ENCODE results near the gene CACNG8.

The CACNG8 gene

DNA sequence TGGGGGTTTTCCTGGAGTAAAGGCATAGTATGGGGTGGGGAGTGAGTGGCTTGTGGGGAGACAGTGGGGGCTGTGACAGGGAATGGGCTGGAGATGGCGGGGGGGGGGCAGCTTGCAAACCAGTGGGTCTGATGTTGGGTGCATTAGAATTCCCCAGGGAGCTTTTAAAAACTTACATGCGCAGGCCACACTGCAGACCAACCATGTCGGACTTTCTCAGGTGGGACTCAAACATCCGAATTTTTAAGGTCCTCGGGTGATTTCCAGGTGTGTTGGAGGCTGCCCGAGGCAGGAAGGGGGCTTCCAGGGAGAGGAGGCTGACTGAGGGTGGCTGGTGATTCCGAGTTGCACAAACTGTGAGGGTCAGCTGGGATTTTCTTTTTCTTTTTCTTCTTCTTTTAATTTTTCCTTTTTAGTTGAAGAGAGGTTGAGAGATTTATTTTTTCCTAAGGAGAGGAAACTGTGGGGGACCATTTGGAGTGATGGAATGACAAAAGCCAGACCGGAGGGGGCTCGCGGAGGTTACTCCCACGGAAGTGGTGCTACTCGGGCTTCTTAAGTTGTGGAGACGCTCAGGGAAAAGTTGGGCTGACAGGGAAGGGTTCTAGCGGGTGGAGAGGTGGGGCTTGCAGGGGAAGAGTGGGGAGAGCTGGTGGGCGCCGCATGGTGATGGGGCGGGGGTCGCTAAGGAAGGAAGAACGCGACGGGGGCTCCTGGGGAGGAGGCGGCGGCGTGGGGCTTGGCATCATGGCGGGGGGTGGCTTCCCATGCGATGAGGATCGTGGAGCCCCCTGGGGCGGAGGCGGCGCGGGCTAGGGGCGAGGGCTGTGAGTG is 997 bp upstream of the CACNG8 start:
- DNase-seq (ENCODE audit: low spot score): peak; percentile 49

DNA sequence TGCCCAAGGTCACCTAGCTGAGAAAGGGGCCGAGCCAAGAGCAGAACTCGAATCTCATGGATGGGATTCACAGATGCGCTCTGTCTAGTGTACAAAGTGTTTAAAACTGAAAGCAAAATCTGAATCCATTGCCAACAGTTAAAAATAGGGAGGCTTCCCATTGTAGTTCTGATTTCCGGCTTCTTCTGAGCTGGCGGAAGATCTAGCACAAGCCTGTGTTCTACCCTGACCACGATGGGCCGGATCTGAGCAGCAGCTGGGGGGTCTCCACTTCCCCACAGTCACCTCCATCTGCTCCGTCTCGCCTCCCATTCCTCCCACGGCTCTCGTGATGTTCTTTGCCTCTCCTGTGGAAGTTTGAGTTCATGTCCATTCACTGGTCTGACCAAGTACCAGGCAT is 2.4 kb downstream of the CACNG8 start:
- DNase-seq (ENCODE audit: low spot score): no peak

DNA sequence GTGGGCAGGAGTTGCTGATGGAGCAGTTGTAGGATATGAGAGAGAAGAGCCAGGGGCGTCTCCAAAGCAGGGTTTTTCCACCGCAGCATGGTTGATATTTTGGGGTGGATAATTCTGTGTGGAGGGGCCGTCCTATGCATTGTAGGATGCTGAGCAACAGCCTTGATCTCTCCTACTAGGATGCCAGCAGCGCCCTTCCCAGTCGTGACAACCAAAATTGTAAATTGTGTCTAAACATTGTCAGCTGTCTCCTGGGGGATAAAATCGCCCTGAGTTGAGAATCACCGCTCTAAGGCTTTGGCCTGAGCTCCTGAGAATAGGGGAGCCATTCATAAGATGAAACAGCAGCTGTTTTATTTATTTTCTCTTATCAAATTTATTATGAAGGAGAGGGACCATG is 4.2 kb downstream of the CACNG8 start:
- no peak for DNase-seq (ENCODE audit: low spot score)

DNA sequence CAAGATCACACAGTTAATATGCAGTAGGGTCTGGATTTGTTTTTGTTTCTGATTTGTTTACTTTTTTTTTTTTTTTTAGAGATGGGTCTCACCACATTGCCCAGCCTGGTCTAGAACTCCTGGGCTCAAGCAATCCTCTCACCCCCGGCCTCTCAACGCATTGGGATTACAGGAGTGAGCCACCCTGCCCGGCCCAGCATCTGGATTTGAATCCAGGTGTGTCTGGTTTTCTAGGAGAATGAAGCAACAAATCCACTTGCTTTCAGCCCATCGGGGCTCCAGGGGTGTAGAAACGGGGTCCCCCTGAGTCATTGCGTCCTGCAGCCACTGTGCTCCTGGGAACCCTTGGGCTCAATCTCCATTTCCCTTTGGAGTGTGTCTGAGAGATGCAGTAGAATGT is 6.6 kb downstream of the CACNG8 start:
- no peak for DNase-seq (ENCODE audit: low spot score)

DNA sequence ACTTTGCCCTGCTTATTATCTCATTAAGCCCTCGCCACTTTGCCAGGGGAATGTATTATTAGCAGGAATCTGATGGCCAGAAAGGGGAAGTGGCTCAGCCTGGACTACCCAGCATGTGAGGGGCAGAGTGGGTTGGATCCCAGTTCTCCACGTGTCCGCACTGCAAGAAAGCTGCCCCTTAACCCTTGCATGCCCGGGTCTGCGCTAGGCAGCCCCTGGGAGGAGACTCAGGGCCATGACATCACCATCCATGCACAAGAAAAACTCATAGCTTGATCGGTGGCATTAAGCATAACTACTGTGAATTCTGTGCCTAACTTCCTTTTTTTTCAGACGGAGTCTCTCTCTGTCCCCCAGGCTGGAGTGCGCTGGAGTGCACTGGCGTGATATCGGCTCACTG is 8.9 kb downstream of the CACNG8 start:
- no peak for DNase-seq (ENCODE audit: low spot score)

DNA sequence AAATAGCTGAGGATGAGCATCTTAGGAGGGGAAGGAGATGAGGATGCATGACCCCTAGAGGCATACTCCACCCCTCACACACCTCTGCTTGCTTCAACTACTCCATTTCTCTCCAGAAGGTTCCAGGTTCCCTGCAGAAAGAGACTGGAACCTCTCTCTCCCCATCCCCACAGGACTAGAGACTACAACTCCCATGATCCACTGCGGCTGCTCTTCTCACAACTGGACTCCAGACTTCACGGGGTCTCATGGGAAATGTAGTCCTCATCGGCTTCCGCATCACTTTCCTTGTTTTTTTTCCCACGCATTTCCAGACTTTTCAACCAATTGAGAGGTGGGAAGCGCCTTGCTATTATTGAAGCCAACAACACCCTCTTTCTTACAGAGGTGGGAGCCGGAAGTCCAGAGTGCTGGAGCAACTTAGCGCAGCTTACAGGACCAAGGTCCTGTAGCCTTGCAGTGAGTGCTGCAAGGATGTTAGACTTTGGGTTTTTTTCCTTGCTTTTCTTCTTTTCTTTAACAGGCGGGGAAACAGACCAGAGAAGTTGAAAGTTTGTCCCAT is 14.8 kb downstream of the CACNG8 start:
- DNase-seq (ENCODE audit: low spot score): peak; percentile 78

DNA sequence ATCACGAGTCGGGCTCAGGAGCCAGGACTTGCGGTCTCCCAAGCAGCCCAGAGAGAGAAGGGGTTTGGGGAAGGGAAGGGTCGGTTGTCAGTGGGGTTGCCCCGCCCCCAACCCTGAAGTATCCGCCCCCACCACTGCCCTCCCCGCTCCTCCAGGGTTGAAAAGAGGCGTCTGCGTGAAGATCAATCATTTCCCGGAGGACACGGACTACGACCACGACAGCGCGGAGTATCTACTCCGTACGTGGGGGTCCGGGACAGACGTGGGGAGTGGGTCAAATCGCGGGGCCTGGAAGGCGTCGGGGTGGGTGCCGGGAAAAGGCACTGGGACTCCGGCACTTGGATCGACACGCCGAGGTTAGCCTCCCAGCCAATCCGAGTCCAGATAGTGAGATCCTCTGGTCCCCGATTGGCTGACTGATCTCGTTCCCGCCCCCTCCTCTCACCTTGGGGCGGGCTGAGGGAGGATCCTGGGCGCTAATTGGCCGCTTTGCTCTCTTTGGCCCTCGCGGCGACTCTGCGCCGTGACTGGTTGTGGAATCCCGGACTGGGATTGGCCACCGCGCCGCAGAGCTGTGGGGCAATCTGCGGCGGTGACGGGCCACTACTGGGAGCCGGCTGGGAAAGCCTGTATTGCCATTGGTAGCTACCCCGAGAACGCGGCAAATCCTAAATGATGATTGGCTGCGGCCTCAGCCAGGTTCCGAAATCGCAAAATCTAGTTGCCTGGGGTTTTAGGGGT is 15.4 kb downstream of the CACNG8 start:
- peak; percentile 96 for DNase-seq (ENCODE audit: low spot score)

DNA sequence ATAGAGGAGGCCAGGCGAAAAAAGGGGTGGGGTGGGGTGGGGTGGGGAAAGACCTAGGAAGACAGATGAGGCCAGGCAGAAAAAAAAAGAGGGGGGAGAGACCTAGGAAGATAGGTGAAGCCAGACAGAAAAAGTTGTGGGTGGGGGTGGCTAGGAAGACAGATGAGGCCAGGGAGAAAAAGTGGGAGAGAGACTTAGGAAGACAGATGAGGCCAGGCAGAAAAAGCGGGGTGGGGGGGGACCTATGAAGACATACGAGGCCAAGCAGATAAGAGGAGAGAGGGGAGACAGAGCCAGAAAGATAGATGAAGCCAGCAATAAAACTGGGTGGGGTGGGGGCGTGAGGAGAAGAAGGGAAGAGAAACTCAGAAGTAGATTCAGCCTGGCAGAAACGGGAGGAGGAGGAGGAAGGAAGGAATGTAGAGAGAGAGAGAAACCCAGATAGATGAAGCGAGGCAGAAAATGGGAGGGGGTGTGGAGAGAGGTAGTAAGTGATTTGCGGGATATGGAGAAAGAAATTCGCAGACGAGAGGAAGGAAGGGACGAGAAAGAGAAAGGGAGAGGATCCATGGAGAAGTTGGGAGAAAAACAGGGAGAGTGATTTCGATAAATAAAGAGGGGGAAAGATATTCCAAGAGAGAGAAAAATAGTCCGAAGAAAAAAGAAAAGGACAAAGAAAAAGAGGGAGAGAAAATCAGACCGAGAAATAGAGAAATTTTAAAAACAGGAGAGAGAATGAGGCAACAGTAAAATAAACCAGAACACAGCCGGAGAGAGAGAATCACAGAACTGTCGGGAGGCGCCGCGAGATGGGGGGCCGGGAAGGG is 16.5 kb downstream of the CACNG8 start:
- no peak for DNase-seq (ENCODE audit: low spot score)

DNA sequence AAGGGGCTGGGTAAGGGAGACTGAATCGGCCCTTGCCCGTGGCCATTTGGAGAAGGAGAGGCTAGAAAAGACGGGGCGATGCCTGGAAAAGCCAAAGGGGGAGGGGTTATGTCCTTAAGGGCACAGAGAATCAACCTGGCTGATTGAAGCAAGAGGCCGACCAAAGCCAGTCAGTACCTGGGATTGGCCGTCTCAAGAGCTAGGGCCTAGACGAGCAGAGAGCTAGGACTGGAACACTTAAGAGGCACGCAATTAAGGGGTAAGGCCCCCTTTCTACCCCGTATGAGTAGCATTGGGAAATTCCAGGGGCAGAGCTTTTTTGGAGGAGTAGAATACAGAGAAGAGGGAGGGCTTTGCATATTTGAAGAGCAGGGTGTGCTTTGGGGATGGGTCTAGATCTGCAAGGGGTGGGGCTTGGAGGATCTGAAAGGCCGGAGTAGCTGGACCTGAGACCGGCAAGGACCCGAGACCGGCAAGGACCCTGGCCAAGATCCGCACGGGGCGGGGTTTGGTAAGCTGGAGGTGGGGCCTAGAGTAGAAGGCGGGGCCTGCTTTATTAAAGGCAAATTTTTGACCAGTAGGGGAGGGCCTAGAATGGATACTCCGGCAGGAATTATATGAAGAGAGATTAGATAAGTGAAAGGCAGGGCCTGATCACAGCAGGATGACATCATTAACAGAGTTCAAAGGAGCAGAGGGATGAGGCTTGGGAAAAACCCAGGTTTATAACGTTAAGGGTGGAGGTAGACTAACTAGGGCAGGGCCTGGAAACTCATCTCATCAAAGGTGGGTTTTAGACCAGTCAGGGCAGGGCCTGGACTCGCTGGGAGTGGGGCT is 18.0 kb downstream of the CACNG8 start:
- peak; percentile 77 for DNase-seq (ENCODE audit: low spot score)

DNA sequence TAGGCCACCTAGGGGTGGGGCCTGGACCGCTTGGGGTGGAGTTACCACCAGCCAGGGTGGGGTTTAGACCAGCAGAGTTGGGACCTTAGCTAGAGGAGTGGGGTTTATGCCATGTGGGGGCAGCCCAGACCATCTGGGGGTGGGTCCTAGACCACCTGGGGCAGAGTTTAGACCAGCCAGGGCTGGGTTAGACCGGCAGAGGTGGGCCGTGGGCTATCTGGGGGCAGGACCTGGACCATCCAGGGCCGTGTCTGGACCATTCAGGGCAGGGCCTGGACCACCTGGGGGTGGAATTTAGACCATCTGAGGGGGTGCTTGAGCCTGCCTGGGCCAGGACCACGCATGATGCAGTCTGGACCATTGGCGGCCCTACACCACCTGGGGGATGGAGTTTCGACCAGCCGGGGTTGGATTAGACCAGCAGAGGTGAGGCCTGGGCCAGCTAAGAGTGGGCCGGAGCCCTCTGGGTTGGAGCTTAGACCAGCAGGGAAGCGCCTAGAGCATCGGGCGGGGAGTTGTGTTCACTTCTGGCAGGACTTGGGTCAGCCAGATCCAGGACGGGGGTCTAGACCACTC is 18.7 kb downstream of the CACNG8 start:
- DNase-seq (ENCODE audit: low spot score): no peak

DNA sequence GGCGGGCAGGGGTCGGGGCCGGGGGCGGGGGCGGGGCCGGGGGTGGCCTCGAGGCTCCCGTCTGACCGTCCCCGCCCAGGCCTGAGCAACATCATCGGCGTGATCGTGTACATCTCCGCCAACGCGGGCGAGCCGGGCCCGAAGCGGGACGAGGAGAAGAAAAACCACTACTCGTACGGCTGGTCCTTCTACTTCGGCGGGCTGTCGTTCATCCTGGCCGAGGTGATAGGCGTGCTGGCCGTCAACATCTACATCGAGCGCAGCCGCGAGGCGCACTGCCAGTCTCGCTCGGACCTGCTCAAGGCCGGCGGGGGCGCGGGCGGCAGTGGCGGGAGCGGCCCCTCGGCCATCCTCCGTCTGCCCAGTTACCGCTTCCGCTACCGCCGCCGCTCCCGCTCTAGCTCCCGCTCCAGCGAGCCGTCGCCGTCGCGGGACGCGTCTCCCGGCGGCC is 19.3 kb downstream of the CACNG8 start:
- no peak for DNase-seq (ENCODE audit: low spot score)

DNA sequence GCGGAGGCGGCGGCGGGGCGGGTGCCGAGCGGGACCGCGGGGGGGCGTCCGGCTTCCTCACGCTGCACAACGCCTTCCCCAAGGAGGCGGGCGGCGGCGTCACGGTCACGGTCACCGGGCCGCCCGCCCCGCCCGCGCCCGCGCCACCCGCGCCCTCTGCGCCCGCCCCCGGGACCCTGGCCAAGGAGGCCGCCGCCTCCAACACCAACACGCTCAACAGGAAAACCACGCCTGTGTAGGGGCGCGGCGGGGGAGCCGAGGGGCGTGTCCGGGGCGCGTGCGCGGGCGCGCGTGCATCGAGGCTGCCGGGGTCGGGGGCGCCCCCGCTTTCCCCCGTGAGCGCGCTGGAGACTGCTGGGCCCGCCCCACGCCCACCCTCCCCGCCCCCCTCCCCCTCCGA is 19.9 kb downstream of the CACNG8 start:
- no peak for DNase-seq (ENCODE audit: low spot score)

DNA sequence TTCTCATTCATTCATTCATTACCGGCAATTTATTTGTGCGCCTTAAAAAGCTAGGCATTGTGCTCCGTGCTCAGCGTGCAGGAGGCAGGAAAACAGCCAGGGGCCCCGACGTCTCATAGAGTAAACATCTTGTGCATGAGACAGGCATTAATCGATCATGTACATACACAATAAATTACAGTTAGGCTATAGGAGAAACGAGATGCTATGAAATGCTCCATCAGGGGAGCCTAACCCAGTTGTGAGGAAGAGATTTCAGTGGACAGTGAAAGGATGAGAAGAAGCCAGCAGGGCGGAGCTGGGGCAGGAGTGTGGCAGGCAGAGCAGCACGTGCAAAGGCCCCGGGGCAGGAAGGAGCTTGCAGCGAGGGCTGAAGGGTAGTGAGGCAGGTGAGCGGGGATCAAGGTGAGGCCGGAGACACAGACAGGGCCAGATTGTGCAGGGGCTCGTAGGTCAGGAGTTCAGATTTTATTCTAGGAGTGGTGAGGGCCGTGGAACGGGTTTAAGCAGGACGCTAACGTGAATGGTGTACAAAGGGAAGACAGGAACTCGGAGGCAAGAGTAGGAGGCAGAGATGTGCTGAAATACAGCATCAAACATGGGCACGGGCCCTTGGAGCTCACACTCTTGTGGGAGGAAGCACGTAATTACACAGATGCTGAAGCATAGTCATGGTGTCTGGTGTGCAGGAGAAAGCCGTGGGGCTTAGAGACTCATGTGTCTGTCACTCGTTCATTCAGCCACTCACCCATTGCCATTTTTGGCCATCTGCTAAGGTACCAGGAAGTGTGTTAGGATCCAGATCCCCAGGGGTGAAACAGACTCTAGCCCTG is 20.9 kb downstream of the CACNG8 start:
- DNase-seq (ENCODE audit: low spot score): no peak

DNA sequence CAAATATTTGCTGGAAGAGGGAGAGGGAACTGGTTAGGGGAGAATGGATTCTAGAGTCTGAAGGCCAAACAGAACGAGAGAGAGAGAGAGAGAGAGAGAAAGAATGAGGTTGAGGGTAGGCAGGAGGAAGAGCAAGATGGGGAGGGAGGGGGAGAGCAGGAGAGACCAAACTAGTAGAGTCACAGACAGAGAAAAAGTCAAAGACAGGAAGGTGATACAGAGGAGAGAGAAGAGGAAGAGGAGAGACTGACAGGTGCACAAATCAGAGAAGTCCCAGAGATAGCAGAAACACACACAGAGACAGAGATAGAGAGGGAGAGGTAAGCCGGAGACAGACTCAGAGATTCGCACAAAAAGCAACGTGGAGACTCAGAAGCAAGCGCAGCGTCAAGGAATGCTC is 23.1 kb downstream of the CACNG8 start:
- DNase-seq (ENCODE audit: low spot score): no peak

DNA sequence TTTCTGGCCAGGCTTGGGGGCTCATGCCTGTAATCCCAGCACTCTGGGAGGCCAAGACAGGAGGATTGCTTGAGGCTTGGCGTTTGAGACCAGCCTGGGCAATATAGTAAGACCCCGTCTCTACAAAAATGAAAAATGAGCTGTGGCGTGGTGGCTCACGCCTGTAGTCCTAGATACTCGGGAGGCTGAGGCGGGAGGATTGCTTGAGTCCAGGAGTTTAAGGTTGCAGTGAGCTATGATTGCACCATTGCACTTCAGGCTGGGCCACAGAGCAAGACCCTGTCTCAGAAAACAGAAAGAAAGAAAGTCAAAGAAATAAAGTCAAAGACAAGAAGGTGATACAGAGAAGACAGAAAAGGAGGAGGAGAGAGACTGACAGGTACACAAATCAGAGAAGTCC is 26.2 kb downstream of the CACNG8 start:
- DNase-seq (ENCODE audit: low spot score): no peak

DNA sequence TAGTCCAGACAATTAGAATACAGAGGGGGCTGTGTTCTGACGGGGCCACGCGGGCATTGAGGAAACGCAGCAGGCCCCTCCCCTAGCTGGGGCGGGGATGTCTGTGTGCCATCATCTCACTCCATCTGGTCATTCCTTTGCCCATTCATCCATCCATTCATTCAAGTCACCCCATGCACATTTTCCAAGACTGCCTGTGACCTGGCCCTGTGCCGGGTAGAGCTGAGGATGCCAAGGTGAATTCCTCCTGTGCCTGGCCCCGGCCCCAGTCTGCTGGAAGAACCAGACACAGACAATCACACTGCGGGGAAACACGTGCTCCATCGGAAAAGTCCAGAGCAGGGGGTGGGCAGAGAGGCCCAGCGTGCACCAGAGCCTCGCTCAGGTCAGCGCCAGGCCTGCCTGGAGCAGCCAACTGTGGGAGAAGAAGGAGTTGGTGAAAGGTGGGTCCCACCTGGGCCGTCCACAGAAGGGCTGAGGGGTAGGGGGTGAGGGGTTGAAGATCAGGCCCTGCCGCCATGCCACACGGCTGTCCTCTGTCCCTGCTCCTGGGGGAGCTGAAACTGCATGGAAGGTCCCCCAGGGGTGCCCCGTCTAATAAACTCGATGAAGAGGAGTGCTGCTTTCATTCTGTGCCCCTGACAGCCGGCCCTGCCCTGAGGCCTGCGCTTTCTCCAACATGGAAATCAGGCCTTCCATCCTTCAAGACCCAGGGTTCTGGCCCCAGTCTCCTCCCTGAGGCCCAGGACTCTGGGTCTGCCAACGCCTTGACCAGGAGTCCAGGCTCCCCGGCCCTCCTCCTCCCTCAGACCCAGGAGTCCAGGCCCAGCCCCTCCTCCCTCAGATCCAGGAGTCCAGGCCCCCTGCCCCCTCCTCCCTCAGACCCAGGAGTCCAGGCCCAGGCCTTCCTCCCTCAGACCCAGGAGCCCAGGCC is 27.1 kb downstream of the CACNG8 start:
- no peak for DNase-seq (ENCODE audit: low spot score)

DNA sequence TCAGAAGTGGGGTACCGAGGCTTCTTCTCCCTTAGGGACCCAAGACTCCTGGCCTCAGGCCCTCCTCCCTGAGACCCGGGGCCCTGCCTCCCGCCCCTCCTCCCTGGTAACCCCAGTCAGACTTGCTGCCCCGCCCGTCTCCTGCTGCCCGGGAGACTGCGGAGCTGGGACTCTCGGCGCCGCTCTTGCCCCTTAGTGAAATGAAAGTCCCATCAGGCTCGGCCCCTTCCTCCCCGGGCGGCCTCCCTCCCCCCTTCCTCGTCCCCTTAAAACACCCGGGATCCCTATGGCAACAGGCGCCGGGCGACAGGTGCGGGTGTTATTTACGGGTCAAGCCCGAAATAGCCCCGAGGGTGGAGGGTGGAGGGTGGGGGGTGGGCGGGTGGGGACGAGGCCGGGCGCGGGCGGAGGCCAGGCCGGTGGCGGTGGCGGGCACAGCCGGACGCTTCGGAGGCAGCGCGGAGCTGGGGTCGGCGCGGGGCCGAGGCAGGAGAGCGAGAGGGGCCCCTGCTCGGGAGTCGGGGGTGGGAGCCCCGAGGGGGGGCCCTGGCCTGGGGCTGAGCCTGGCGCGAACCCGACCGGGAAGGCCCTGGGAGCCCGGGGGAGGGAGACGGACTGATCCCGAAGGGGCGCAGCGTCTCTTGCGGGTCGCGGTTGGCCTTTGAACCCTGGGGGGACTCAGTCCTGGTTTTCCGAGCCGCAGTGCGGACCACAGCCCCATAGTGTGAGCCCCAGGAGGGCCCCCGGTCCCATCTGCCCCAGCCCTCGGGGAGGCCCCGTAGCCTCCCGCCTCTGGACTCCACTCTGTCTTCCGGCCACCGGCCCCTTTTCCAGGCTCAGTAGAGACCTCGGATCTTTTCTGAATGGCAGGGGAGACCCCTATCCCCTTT is 28.7 kb downstream of the CACNG8 start, which contains the start of gene CACNG6:
Gene CACNG6, plus strand, starts transcription at position 414 of the 890 bp plus-strand sequence. CDS start 1,241 bp downstream, outside the sequence.
- DNase-seq (ENCODE audit: low spot score): peak; percentile 71

DNA sequence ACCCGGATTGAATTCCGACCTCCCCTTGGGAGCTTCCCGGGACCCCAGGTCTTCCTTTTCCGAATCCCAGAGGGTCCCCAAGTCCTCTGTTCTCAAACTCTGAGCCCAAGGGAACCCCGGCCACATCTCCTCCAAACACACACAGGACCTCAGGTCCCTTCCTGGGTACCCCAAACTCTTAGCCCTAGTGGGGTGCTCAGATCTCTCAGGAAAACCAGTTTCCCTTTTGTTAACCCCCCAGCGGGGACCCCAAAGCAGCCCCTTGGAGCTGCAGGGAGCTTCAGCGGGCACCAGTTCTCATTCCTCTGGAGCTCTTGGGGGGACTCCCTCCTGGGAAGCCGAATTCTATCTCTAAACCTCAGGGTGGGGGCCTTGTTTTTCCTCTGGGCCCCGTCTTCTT is 29.5 kb downstream of the CACNG8 start:
- no peak for DNase-seq (ENCODE audit: low spot score)

All from ecto neural progenitor cell (in vitro differentiated cells).